ENCODE data around the gene EGFL7.

GRCh38 chr9:136627703-136628102, 35.0 kb upstream of the EGFL7 start:
- no peak for TF ChIP-seq ADNP (CRISPR knock-in tag; IDR thresholded peaks at IDR 0.05)
- TF ChIP-seq, protein P1, sequence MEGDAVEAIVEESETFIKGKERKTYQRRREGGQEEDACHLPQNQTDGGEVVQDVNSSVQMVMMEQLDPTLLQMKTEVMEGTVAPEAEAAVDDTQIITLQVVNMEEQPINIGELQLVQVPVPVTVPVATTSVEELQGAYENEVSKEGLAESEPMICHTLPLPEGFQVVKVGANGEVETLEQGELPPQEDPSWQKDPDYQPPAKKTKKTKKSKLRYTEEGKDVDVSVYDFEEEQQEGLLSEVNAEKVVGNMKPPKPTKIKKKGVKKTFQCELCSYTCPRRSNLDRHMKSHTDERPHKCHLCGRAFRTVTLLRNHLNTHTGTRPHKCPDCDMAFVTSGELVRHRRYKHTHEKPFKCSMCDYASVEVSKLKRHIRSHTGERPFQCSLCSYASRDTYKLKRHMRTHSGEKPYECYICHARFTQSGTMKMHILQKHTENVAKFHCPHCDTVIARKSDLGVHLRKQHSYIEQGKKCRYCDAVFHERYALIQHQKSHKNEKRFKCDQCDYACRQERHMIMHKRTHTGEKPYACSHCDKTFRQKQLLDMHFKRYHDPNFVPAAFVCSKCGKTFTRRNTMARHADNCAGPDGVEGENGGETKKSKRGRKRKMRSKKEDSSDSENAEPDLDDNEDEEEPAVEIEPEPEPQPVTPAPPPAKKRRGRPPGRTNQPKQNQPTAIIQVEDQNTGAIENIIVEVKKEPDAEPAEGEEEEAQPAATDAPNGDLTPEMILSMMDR (CRISPR knock-in tag; IDR thresholded peaks at IDR 0.05), result no peak
- TF ChIP-seq ZNF275 (CRISPR knock-in tag; IDR thresholded peaks at IDR 0.05; ENCODE audit: borderline replicate concordance), result no peak
- TF ChIP-seq EZH2 (conservative IDR thresholded peaks at IDR 0.05; ENCODE audit: low read depth, low read length), result no peak
- no peak for TF ChIP-seq POLR2AphosphoS5 (IDR thresholded peaks at IDR 0.05; ENCODE audit: low read depth, low read length)
- TF ChIP-seq RERE (CRISPR knock-in tag; IDR thresholded peaks at IDR 0.05; ENCODE audit: low read depth), result no peak
- TF ChIP-seq ZFY (CRISPR knock-in tag; IDR thresholded peaks at IDR 0.05), result no peak
- no peak for TF ChIP-seq ZBTB33 (CRISPR knock-in tag; IDR thresholded peaks at IDR 0.05)
- TF ChIP-seq MLX (CRISPR knock-in tag; IDR thresholded peaks at IDR 0.05), result no peak
- TF ChIP-seq RAD51 (IDR thresholded peaks at IDR 0.05; ENCODE audit: borderline replicate concordance), result no peak

All from HepG2 (cell line).